GM18499 (cell line): Measurements from ENCODE around the gene PPID.
"Not testable (repeated sequence)": the region's sequence is repeated elsewhere in the genome, so short reads cannot be mapped to it uniquely, and the experiment has no call there.

ENCODE experiments used
- ATAC-seq: cut with Tn5 transposase; IDR thresholded peaks from one replicate; pipeline ENCODE4 v1.9.1; 2021; ENCODE audit warnings: moderate number of reproducible peaks; ENCODE audit not compliant: insufficient read depth, unreplicated experiment

The PPID gene

GRCh38 chr4:158739600-158739999 is 16.4 kb upstream of the PPID start:
- no peak for ATAC-seq

- ATAC-seq, result no peak
Measured at GRCh38 chr4:158738866-158739265, 15.7 kb upstream of the PPID start.

DNA sequence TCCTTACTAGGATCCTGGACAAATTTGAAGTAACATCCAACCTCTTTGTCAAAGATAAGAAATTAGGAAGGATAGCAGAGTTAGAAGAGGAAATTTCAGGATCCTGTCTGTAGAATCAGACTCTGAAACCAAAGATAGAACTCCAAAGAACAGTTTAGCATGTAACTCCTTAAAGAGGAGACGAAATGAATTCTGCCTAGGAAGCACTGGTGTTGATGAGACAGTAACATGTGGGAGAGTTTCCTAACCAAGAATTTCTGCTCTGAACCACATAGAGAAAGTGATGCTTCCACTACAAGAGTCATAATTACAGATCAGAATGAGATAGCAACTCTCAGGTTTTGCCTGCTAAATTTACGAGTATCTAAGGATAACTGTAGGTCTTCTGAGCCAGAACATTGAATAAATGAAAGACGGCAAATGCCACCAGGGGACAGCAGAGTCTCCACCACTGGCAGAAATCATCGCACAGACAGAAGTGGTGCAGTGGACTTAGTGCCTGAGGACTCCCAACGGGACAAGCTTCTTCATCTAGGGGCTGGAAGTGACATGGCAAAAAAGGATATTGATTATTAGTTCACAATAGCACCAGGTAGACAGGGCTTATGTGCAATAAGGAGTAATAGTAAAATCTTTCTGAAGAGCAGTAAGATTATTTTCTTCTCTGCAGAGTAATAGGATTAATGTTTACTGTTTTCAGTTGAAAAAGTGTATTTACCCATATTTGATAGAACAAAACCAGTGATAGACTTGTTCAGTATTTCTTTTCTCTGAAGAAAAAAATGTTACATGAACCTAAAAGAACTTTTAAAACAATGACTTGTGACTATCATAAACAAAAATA is 6.7 kb upstream of the PPID start:
- ATAC-seq, result no peak

GRCh38 chr4:158728236-158728635 is 5.0 kb upstream of the PPID start:
- ATAC-seq, result no peak

DNA sequence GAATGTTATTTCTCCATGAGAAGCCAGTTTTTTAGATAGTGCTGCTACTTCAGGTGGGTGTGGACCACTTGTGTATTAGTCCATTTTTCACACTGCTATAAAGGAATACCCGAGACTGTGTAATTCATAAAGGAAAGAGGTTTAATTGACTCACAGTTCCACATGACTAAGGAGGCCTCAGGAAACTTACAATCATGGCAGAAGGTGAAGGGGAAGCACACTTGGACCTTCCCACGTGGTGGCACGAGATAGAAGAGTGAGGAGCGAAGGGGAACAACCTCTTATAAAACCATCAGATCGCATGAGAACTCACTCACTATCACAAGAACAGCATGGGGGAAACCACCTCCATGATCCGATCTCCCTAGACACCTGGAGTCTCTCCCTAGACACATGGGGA is 3.4 kb upstream of the PPID start:
- no peak for ATAC-seq

GRCh38 chr4:158724637-158725036 is 1.4 kb upstream of the PPID start:
- no peak for ATAC-seq

DNA sequence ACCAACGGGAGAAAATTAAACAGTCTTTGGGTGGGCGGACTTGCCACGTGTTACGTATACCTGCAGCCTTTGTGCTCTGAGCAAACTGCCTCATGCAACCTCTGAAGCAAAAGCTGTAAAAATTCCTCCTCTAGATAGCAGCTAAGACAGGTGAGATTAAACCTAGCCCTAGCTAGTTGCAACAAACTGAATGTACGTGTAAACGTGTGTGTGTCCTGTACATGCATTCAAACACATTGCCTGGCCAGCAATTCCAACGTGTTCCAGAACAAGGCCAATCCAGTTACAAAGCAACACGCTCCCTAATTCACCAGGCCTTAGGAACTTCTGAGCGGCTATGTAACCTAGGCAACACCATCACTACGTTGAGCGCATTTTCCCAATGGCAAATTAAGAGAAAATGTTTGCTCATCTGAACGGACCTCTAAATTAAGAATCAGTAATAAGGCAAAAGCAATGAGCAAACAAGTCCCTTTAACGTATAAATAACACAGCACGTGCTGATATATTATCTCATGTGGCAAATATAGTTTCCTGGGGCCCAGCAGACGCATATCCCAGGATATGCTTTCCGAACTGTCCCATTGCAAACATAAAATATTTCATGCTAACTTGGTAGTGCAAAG is 792 bp downstream of the PPID start:
- ATAC-seq, result peak; percentile 11

- no peak for ATAC-seq
Measured at GRCh38 chr4:158721680-158722079, 1.5 kb downstream of the PPID start.

GRCh38 chr4:158715802-158716201 is 7.4 kb downstream of the PPID start:
- no peak for ATAC-seq

DNA sequence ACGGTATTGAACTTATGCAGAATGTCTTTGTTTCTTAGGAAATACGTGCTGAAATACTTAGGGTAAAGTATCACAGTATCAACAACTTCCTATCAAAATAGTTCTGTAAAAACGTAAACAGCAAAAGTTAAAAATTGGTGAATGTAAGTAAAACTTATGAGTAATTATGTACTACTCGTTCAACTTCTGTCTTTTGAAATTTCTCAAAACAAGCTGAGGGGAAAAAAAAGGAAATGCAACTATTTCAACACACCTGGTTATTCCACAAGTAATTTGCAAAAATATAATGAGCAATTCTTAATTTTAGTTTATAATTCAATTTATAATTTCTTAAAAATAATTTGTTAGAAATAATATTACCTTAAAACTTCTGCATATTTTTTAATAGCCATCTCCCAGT is 8.3 kb downstream of the PPID start:
- ATAC-seq, result no peak

- ATAC-seq, result not testable (repeated sequence)
Measured at GRCh38 chr4:158712622-158713021, 10.6 kb downstream of the PPID start.

DNA sequence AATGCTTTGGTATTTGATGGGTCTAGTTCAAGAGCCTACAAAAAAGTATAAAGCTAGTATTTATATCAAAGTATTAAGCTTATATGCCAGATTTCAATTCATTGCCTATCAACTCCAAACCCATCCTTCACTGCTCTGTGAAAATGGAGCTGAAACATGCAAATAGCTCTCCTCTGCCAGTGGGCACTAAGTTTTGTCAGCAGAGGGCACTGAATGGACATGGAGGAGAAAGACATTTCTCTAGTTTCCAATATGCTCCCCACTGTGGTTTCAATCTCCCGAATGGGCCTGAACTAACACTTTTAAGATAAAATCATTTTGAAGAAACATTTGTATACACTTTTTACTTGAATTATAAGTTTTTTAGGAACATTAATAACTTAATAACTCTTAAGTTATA is 12.4 kb downstream of the PPID start:
- ATAC-seq, result no peak

- ATAC-seq, result no peak
Measured at GRCh38 chr4:158704274-158704673, 18.9 kb downstream of the PPID start.

GRCh38 chr4:158688813-158689212 is 34.4 kb downstream of the PPID start:
- ATAC-seq, result no peak

GRCh38 chr4:158682066-158682465 is 41.1 kb downstream of the PPID start:
- no peak for ATAC-seq

- ATAC-seq, result no peak
Measured at GRCh38 chr4:158681629-158682028, 41.6 kb downstream of the PPID start.

- no peak for ATAC-seq
Measured at GRCh38 chr4:158678767-158679166, 44.4 kb downstream of the PPID start.

DNA sequence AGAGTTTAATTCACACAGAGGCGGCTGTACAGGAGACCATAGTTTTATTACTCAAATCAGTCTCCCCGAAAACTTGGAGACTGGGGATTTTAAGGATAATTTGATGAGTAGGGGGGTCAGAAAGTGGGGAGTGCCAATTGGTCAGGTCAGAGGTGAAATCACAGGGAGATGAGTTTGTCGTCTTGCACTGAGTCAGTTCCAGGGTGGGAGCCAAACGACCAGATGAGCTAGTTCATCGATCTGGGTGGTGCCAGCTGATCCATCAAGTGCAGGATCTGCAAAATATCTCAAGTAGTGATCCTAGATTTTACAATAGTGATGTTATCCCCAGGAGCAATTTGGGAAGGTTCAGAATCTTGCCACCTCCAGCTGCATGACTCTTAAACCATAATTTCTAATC is 47.1 kb downstream of the PPID start:
- no peak for ATAC-seq

DNA sequence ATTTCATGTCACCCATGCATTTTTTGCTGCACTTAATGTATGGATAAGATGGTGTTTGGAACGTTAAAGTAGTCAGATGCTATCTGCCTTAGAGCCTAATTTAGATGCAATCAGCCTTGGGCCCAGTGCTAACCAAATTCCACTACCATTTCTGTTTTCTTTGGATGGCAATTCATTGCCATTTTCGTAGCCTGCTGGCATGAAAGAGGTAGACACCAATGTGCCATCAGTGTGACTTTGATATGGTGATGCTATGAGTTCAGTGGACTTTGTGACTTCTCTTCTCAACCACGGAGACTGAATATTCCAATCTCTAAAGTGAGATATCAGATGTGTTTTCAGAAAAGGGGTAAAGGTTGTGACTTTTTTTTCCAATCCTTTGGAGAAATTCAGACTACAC is 49.6 kb downstream of the PPID start:
- no peak for ATAC-seq

- ATAC-seq, result peak; percentile 90
Measured at GRCh38 chr4:158671915-158672806, 51.0 kb downstream of the PPID start, which contains the start of gene ETFDH. ETFDH (plus strand) TSS chr4:158672296; CDS start chr4:158672457, 161 bp downstream.

DNA sequence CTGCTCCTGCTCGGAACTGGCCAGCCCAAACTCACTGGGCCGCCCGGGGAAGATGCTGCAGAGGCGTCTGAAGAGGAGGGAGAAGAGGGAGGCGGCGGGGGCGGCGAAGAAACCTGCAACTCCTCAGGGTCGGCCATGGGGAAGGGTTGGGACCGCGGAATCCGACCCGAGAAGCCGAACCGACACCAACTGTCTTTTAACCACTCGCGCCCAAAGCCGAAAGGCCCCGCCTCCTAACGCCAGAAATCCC is 51.6 kb downstream of the PPID start, which contains the start of gene C4orf46:
TSS of gene C4orf46 (minus strand) at position 223 of the 250 bp plus-strand sequence. CDS start at position 137, 86 bp downstream.
- no peak for ATAC-seq
